Keratinocyte (primary cell): ENCODE data around the gene FARP2. TPM values are rescaled to one million over a fixed set of nuclear protein-coding genes. Genes with fewer than 3 reads are reported as not detected.
A peak's percentile ranks its signal among the peaks of the same experiment; 100 is the strongest.

Experiments used
- DNase-seq: peaks from one replicate; pipeline ENCODE4 v3.0.0-alpha.2; 2011; ENCODE audit warnings: low read depth, missing footprints, low spot score
- FAIRE-seq: peaks from 2 replicates; lab custom pipeline; 2011; peaks lifted over from hg19 to GRCh38; lab: Jason Lieb, UNC
- H2AFZ ChIP-seq: 2 replicates; pipeline ENCODE4 v1.6.0; 2012; ENCODE audit warnings: low read length, control low read depth, inconsistent platforms; ENCODE audit not compliant: control insufficient read depth
- H3K27ac ChIP-seq: 2 replicates; pipeline ENCODE4 v1.5.1; 2011; ENCODE audit warnings: low read length; ENCODE audit not compliant: control insufficient read depth, insufficient read depth
- H3K27me3 ChIP-seq: 3 replicates; pipeline ENCODE4 v1.6.0; 2011; ENCODE audit warnings: low read length; ENCODE audit not compliant: control insufficient read depth, insufficient read depth; ENCODE audit errors: extremely low read depth
- H3K36me3 ChIP-seq, 2 experiments: 2 replicates in 1 of 2; 3 replicates in 1 of 2; pipeline ENCODE4 v1.5.1; 2011; ENCODE audit warnings: low read length in 2 of 2, mild to moderate bottlenecking in 1 of 2; ENCODE audit not compliant: control insufficient read depth in 2 of 2, insufficient read depth in 2 of 2; ENCODE audit errors: extremely low read depth in 1 of 2
- H3K4me1 ChIP-seq: 3 replicates; pipeline ENCODE4 v1.5.1; 2011; ENCODE audit warnings: low read length; ENCODE audit not compliant: control insufficient read depth, insufficient read depth; ENCODE audit errors: extremely low read depth
- H3K4me2 ChIP-seq: 3 replicates; pipeline ENCODE4 v1.6.0; 2011; ENCODE audit warnings: low read depth, low read length; ENCODE audit not compliant: control insufficient read depth, insufficient read depth; ENCODE audit errors: extremely low read depth
- H3K4me3 ChIP-seq, 3 experiments: fragments of 200-600 bp in 1 of 3; sonication (generic) in 1 of 3; 2 replicates in 2 of 3; 3 replicates in 1 of 3; pipeline ENCODE4 v1.5.1; 2011 to 2016; ENCODE audit warnings: low read length in 3 of 3, mild to moderate bottlenecking in 3 of 3, control low read depth in 2 of 3, inconsistent platforms in 1 of 3, low read depth in 1 of 3, mixed read lengths in 1 of 3, mixed run types in 1 of 3, moderate library complexity in 1 of 3; ENCODE audit not compliant: control insufficient read depth in 2 of 3, insufficient read depth in 2 of 3; ENCODE audit errors: extremely low read depth in 1 of 3
- H3K79me2 ChIP-seq: 2 replicates; pipeline ENCODE4 v1.6.0; 2012; ENCODE audit warnings: low read length; ENCODE audit not compliant: control insufficient read depth, insufficient read depth
- H3K9ac ChIP-seq: 3 replicates; pipeline ENCODE4 v1.6.0; 2011; ENCODE audit warnings: low read length; ENCODE audit not compliant: control insufficient read depth, insufficient read depth; ENCODE audit errors: extremely low read depth
- H3K9me1 ChIP-seq: 3 replicates; pipeline ENCODE4 v1.6.0; 2011; ENCODE audit warnings: low read length; ENCODE audit not compliant: control insufficient read depth, insufficient read depth; ENCODE audit errors: extremely low read depth
- H3K9me3 ChIP-seq: 2 replicates; pipeline ENCODE4 v1.5.1; 2012; ENCODE audit warnings: low read depth, low read length; ENCODE audit not compliant: control insufficient read depth
- H4K20me1 ChIP-seq: 3 replicates; pipeline ENCODE4 v1.6.0; 2011; ENCODE audit warnings: low read length; ENCODE audit not compliant: control insufficient read depth, insufficient read depth; ENCODE audit errors: extremely low read depth
- CTCF ChIP-seq, 3 experiments: IDR thresholded peaks in 1 of 3; conservative IDR thresholded peaks in 1 of 3; optimal IDR thresholded peaks in 1 of 3; 2 replicates in 2 of 3; 3 replicates in 1 of 3; pipeline versions ENCODE3 to v1.5.1; 2011; ENCODE audit warnings: low read length in 3 of 3, mild to moderate bottlenecking in 3 of 3, moderate library complexity in 2 of 3, control low read depth in 1 of 3, inconsistent platforms in 1 of 3; ENCODE audit not compliant: insufficient read depth in 2 of 3; ENCODE audit errors: extremely low read depth in 1 of 3
- EZH2 ChIP-seq: IDR thresholded peaks from one replicate; pipeline ENCODE4 v1.6.1; 2012; ENCODE audit warnings: inconsistent platforms, mild to moderate bottlenecking, low read length, moderate library complexity
- dilution Hi-C: fragments of 300-500 bp; cut with MboI; formaldehyde crosslinking; loops from one replicate; pipeline ENCODE4 v1.7.0; 2020; ENCODE audit warnings: low sequenced_read_pairs; ENCODE audit not compliant: extremely low pct_ligation_motif_present
- polyA plus RNA-seq, 5 experiments: library from polyadenylated mRNA; depleted of rRNA in 3 of 5; stranded (reverse) in 3 of 5; stranded (forward) in 1 of 5; unstranded in 1 of 5; fragments of >200 nt; gene quantifications; 1 replicate in 1 of 5; 2 replicates in 3 of 5; 3 replicates in 1 of 5; pipeline versions ENCODE4 v1.2.1 to v1.2.3, GENCODE V29; 2011 to 2012; ENCODE audit warnings: missing spikeins in 2 of 5, low read depth in 1 of 5, low replicate concordance in 1 of 5

Gene FARP2
- polyA plus RNA-seq, 1 donor (not counting 4 experiments of a cell fraction or from before 2014, with no cell fraction given): 39.3 TPM

GRCh38 chr2:241399941-241400922, 44.1 kb downstream of the FARP2 start:
- no peak overlapping the region for H3K9ac ChIP-seq
- no peaks in the 10 kb centered on the region for H4K20me1 ChIP-seq
- no peak overlapping the region for H2AFZ ChIP-seq
- H3K79me2 ChIP-seq: no peaks in the 10 kb centered on the region
- no peak for DNase-seq
- no peaks in the 10 kb centered on the region for H3K27me3 ChIP-seq
- no peak overlapping the region for H3K4me2 ChIP-seq
- H3K4me3 ChIP-seq: no peak overlapping the region
- H3K9me3 ChIP-seq: no peaks in the 10 kb centered on the region
- no peak overlapping the region for H3K27ac ChIP-seq
- no peaks in the 10 kb centered on the region for H3K9me1 ChIP-seq
- TF ChIP-seq CTCF (optimal IDR thresholded peaks at IDR 0.05 in 1 of 3, IDR thresholded peaks at IDR 0.05 in 1 of 3, conservative IDR thresholded peaks at IDR 0.05 in 1 of 3; ENCODE audit: extremely low read depth in 1 of 3, insufficient read depth in 2 of 3, low read length in 3 of 3) (no peak), EZH2 (no peak)
- peak; percentile 71 for FAIRE-seq
- no peaks in the 10 kb centered on the region for H3K4me1 ChIP-seq
- H3K36me3 ChIP-seq: peaks cover 0 to 7% of the 10 kb centered on the region in 2 experiments
- dilution Hi-C loops: no loop called here

GRCh38 chr2:241408849-241409248, 52.8 kb downstream of the FARP2 start:
- TF ChIP-seq EZH2 (no peak), CTCF (optimal IDR thresholded peaks at IDR 0.05 in 1 of 3, IDR thresholded peaks at IDR 0.05 in 1 of 3, conservative IDR thresholded peaks at IDR 0.05 in 1 of 3; ENCODE audit: extremely low read depth in 1 of 3, insufficient read depth in 2 of 3, low read length in 3 of 3) (no peak)
- Histone ChIP-seq H3K4me3 (no peak overlapping the region), H3K79me2 (no peaks in the 10 kb centered on the region), H3K9me3 (no peaks in the 10 kb centered on the region), H3K9me1 (no peaks in the 10 kb centered on the region), H3K9ac (no peak overlapping the region), H4K20me1 (no peaks in the 10 kb centered on the region), H3K27me3 (no peaks in the 10 kb centered on the region), H2AFZ (no peak overlapping the region), H3K4me1 (no peaks in the 10 kb centered on the region), H3K27ac (no peak overlapping the region), H3K36me3 (peaks cover 13% of the 10 kb centered on the region in 2 experiments), H3K4me2 (no peak overlapping the region)
- FAIRE-seq (no peak), DNase-seq (no peak)
- dilution Hi-C loops: no loop called here
